ENCODE measurements around the gene ASAP2. TPM values are rescaled to one million over a fixed set of nuclear protein-coding genes. Genes with fewer than 3 reads are reported as not detected.
A peak's percentile ranks its signal among the peaks of the same experiment; 100 is the strongest.

The ASAP2 gene
- total and polyA plus RNA-seq, 9 of the 15 experiments (the other 6 are each of a cell fraction or from before 2014, with no cell fraction given) = 0.06 to 4.3 (median 3.1) TPM

- no peak for TF ChIP-seq POLR2AphosphoS5 (IDR thresholded peaks at IDR 0.05; ENCODE audit: control insufficient read depth, insufficient read depth, low read depth, low read length)
- no peak for TF ChIP-seq HMG20B (CRISPR knock-in tag; IDR thresholded peaks at IDR 0.05)
- TF ChIP-seq CREB5 (CRISPR knock-in tag; IDR thresholded peaks at IDR 0.05) = no peak
- TF ChIP-seq ZNF740 (CRISPR knock-in tag; IDR thresholded peaks at IDR 0.05) = no peak
- no peak for TF ChIP-seq ZNF740 (tag; IDR thresholded peaks at IDR 0.05)
- TF ChIP-seq BACH1 (tag; IDR thresholded peaks at IDR 0.05) = peak; percentile 38; the same call in 1 of the 2 replicates
- TF ChIP-seq BRD4 (IDR thresholded peaks at IDR 0.05) = no peak
- no peak for TF ChIP-seq ARID3A (IDR thresholded peaks at IDR 0.05; ENCODE audit: borderline replicate concordance, low read depth, low read length)
- TF ChIP-seq ID3 (CRISPR knock-in tag; IDR thresholded peaks at IDR 0.05) = no peak
- no peak for TF ChIP-seq ID3 (tag; IDR thresholded peaks at IDR 0.05)
- no peak for TF ChIP-seq POLR3G (IDR thresholded peaks at IDR 0.05; ENCODE audit: extremely low read depth, insufficient read length, insufficient replicate concordance)
- TF ChIP-seq HDAC6 (IDR thresholded peaks at IDR 0.05; ENCODE audit: low read depth, low read length) = no peak
- TF ChIP-seq MTA2 (IDR thresholded peaks at IDR 0.05; ENCODE audit: low read depth) = no peak
- peak; percentile 50; the same call in 1 of the 2 replicates for TF ChIP-seq DPF2 (IDR thresholded peaks at IDR 0.05)
- no peak for TF ChIP-seq ZMIZ1 (IDR thresholded peaks at IDR 0.05; ENCODE audit: low read depth in 2 of 2, low read length in 2 of 2)
- peak in 1 of 2 experiments; percentile 58; a peak in 2 of 4 replicates for TF ChIP-seq FOXA3 (CRISPR knock-in tag; conservative IDR thresholded peaks at IDR 0.05 in 1 of 2, IDR thresholded peaks at IDR 0.05 in 1 of 2)
- no peak for TF ChIP-seq SIN3A (IDR thresholded peaks at IDR 0.05; ENCODE audit: borderline replicate concordance in 2 of 2, control insufficient read depth in 1 of 2, low read depth in 2 of 2, low read length in 2 of 2)
- TF ChIP-seq ASH1L (IDR thresholded peaks at IDR 0.05; ENCODE audit: borderline replicate concordance, low read depth, partially characterized antibody) = no peak
- TF ChIP-seq MTA1 (IDR thresholded peaks at IDR 0.05; ENCODE audit: borderline replicate concordance) = no peak
Observed at GRCh38 chr2:9327873-9328352, 121.3 kb downstream of the ASAP2 start (continued).
